Effector memory CD4-positive, alpha-beta T cell (primary cell): ENCODE data around the gene RASGRP2.

Experiments
- DNase-seq, 3 donors: peaks; one replicate each; pipeline ENCODE4 v3.0.0-alpha.2; 2020
- H3K27ac ChIP-seq: 2 replicates; pipeline ENCODE4 v1.7.0; 2013; ENCODE audit warnings: mild to moderate bottlenecking, low read length, moderate library complexity; ENCODE audit not compliant: insufficient read depth, poor library complexity, severe bottlenecking
- H3K27me3 ChIP-seq: replicated peaks from 2 replicates; pipeline ENCODE4 v1.7.0; 2013; ENCODE audit warnings: mild to moderate bottlenecking, low read length; ENCODE audit not compliant: insufficient read depth, control insufficient read depth, poor library complexity, severe bottlenecking
- H3K36me3 ChIP-seq: 2 replicates; pipeline ENCODE4 v1.7.0; 2013; ENCODE audit warnings: mild to moderate bottlenecking, low read length, moderate library complexity; ENCODE audit not compliant: control insufficient read depth, insufficient read depth
- H3K4me1 ChIP-seq: 2 replicates; pipeline ENCODE4 v1.7.0; 2013; ENCODE audit warnings: low read length, mild to moderate bottlenecking; ENCODE audit not compliant: control insufficient read depth, insufficient read depth, poor library complexity, severe bottlenecking
- H3K4me3 ChIP-seq: 2 replicates; pipeline ENCODE4 v1.7.0; 2013; ENCODE audit warnings: low read length, low read depth, mild to moderate bottlenecking; ENCODE audit not compliant: insufficient read depth, poor library complexity, severe bottlenecking
- H3K9me3 ChIP-seq: 2 replicates; pipeline ENCODE4 v1.7.0; 2013; ENCODE audit warnings: mild to moderate bottlenecking, low read length, moderate library complexity; ENCODE audit not compliant: control insufficient read depth

RASGRP2 gene

DNA sequence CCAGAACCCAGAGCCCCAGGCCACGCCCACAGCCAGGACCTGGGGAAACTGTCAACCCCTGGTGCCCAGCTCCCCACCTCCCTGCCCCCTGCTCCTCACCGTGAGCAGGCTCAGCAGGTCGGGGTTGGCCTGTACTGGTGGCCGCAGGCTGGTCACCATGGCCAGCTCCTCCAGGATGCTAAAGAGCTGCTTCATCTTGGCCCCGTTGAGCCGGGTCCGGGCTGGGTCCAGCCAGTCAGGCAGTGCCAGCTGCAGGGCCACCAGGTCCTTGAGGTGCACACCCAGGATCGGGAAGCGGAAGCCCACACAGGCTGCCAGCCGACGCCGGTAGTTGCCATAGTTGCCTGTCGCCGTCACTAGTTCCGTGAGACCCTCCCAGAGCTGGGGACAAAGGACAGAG, 7.3 kb downstream of the RASGRP2 start:
- Histone ChIP-seq H3K27ac (peak overlapping the region; percentile 32), H3K4me3 (no peak overlapping the region), H3K36me3 (peaks cover 84% of the 10 kb centered on the region), H3K27me3 (no peaks in the 10 kb centered on the region), H3K4me1 (peaks cover 2% of the 10 kb centered on the region), H3K9me3 (no peaks in the 10 kb centered on the region)
- no peak for DNase-seq

DNA sequence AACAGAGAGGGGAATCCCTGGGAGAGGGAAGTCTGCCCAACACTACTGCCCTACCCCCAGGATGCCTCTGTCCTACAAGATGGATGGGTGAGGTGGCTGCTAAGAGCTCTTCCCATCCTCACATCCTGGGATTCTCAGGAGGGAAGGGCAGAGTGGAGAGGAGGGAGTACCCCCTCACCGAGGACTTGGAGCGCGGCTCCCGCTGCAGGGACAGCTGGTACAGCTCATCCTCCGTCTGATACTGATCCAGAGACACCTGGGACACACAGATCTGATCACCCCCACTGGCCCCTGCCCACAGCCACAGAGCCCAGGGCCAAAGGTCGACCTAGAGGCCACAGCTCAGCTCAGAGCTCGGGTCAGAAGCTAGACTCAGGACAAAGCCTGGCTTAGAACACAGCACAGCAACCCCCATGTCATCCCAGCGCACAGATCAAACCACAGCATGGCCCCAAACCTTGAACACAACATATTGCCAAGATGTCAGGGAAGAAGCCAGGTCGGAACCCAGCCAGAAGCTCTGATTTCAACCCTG, 8.2 kb downstream of the RASGRP2 start:
- H3K9me3 ChIP-seq = no peaks in the 10 kb centered on the region
- H3K36me3 ChIP-seq = peaks cover 81% of the 10 kb centered on the region
- no peak for DNase-seq
- no peaks in the 10 kb centered on the region for H3K4me1 ChIP-seq
- H3K27me3 ChIP-seq = no peaks in the 10 kb centered on the region
- no peak overlapping the region for H3K4me3 ChIP-seq
- H3K27ac ChIP-seq = no peak overlapping the region

DNA sequence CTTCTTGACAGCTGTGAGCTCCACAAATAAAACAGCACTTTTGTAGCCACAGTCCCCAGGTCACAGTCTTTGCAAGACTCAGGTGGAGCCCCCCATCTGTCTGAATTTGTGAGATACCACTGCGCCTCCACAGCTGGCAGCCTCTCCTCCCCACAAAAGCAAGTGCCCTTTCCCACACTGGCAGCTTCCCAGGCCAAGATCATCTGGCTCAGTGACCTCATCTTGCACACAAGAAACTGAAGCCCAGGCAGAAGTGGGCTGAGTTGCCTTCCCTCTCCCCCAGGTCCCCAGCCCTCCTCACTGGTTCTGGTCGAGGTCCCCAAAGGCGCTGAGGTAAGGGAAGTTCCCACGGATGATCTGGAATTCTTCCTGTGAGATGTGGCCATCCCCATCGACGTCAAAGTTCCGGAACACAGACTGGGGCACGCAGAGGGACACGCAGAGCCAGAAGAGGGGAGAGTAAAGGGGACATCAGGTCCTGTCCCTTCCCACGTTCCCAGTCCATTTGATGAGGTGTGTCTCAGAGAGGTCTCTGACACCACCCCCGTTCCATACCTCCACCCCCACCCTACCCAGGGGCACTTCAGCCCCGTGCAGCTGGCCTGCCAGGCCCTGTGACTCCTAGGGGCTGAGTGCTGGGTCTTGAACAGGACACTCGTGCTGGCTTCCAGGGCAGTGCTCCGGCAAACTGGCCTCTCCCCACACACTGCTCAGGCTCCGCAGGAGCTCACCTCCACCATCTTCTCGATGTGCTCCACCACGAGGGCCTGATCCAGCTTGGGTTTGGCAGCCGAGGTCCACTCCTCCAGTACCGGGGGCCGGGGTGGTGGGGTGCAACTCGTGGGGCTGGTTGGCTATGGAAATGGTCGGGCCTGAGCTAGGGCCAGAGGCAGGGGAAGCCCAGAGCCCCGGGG, 8.9 kb downstream of the RASGRP2 start:
- Histone ChIP-seq H3K27ac (no peak overlapping the region), H3K4me1 (no peaks in the 10 kb centered on the region), H3K9me3 (no peaks in the 10 kb centered on the region), H3K4me3 (no peak overlapping the region), H3K36me3 (peaks cover 81% of the 10 kb centered on the region), H3K27me3 (no peaks in the 10 kb centered on the region)
- DNase-seq = no peak

DNA sequence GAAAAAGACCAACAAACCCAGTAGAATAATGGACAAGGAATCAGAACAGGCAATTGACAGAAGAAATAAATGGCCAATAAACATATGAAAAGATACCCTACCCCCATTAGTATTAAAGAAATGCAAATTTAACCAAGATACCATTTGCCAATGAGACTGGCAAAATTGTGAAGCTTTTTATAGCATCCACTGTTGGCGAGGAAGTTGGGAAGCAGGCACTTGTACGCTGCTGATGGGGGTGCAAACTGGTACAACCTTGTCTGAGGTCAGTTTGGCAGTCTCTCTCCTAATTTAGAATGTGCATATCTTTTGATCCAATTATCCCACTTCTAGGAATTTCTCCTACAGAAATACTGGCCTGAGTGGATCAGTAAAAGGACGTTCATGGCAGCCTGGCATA, 12.3 kb downstream of the RASGRP2 start:
- Histone ChIP-seq H3K4me3 (no peak overlapping the region), H3K9me3 (no peaks in the 10 kb centered on the region), H3K4me1 (no peaks in the 10 kb centered on the region), H3K36me3 (peaks cover 80% of the 10 kb centered on the region), H3K27ac (no peak overlapping the region), H3K27me3 (no peaks in the 10 kb centered on the region)
- no peak for DNase-seq

DNA sequence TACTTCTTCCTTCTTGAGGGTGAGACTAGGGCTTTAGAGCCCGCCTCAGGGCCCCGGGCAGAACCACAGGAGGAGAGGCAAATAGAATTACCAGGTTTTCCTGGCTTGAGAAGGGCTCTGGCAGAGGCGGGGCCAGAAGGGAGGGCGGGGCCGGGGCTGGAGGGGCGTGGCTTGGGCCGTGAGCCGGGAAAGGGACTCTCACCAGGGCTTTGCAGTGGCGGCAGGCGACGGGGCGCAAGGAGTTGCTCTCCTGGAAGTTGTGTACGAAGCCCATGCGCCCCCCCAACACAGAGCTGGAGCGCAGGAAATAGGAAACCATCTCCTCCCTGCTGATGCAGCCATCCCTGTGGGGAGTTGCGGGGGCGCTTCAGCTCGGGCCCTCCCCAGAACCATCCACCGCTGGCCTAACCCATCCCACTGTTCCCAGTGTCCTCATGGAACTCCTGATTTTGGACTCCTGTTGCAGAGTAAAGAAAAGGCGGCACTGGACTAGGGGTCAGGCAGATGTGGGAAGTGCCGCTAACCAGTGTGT, 14.0 kb downstream of the RASGRP2 start:
- DNase-seq = no peak
- H3K36me3 ChIP-seq = peaks cover 70% of the 10 kb centered on the region
- no peaks in the 10 kb centered on the region for H3K4me1 ChIP-seq
- H3K4me3 ChIP-seq = no peak overlapping the region
- no peaks in the 10 kb centered on the region for H3K9me3 ChIP-seq
- no peaks in the 10 kb centered on the region for H3K27me3 ChIP-seq
- H3K27ac ChIP-seq = no peak overlapping the region

DNA sequence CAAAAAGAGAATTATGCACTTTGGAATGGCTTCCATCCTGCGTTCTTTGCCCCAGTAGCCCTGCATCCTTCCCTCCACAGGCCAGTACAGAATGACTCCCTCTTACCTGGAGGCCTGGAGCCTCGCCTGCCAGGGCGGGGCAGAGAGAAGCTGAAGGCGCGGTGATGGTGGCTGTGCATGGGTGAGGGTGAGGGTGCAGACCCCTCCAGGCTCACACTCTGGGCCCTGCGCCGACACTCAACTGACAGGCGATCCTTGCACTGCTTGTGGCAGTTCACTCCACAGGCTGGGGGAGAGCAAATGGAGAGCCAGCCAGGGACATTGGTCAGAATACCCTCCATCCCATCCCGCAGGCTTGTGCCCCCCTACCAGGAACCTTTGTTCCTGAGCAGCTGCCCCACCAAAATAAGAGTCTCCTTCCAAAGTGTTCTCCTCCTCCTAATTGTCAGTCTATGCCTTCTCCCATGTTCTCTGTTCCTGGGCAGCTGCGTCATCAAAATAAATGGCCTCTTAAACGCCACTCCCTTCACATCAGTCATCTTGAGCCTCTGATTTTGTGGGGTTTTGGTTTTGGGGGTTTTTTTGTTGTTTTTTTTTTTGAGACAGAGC, 15.1 kb downstream of the RASGRP2 start:
- Histone ChIP-seq H3K27me3 (no peaks in the 10 kb centered on the region), H3K9me3 (no peaks in the 10 kb centered on the region), H3K4me1 (no peaks in the 10 kb centered on the region), H3K4me3 (no peak overlapping the region), H3K36me3 (peaks cover 65% of the 10 kb centered on the region), H3K27ac (no peak overlapping the region)
- no peak for DNase-seq

DNA sequence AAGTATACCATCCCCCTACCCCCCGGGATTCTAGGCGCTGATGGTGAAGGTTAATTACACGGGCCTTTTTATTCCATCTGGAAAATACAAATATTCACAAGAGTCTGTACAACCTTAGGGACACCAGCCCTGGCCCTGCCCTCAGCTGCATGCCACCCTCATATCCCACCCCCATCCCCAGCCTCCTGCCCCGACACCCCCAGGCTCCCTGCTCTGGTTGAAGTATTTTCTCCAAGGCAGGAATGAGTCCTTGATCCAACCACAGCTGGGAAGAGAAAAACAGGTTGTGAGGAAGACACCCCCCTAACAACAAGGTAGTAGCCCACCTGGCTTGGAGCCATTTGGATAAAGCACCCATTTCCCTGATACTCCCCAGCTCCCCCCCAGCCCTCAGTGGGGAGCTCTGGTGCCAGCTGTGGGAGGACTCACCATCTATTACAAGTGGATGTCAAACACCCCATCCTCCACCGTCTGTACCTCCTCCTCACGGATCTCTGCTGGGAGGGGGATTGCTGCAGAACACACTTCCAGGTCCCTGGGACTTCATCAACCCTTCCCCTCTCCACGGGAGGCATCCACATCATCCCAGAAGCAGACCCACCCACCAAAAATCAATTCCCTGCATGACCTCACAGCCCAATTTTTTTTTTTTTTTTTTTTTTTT, 16.9 kb downstream of the RASGRP2 start:
- Histone ChIP-seq H3K27ac (no peak overlapping the region), H3K27me3 (peaks cover 6% of the 10 kb centered on the region), H3K4me3 (no peak overlapping the region), H3K4me1 (peaks cover 7% of the 10 kb centered on the region), H3K36me3 (peaks cover 51% of the 10 kb centered on the region), H3K9me3 (no peaks in the 10 kb centered on the region)
- DNase-seq = no peak

DNA sequence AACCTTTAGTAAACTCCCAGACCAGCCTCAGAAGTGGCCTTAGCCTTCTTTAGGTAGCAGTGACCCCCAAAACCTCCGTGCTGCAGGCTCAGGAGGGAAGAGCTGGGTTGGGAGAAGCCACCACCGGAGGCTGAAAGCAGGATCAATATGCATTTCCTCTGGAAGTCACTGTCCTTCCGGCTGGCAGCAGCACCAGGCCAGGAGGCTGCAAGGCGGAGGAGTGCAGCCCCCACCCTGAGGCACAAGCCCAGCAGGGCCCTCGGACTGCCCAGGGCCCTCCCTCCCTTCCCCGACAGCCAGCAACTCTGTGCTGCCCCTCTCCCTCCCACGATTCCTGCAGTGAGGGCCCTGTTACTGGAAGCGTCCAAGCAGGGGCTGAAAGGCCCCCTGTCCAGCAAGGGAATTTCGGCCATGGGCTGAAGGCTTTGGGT, 17.7 kb downstream of the RASGRP2 start:
- H3K9me3 ChIP-seq = no peaks in the 10 kb centered on the region
- H3K4me1 ChIP-seq = peaks cover 7% of the 10 kb centered on the region
- no peak overlapping the region for H3K27ac ChIP-seq
- H3K4me3 ChIP-seq = no peak overlapping the region
- no peak for DNase-seq
- peaks cover 12% of the 10 kb centered on the region for H3K27me3 ChIP-seq
- peaks cover 43% of the 10 kb centered on the region for H3K36me3 ChIP-seq

DNA sequence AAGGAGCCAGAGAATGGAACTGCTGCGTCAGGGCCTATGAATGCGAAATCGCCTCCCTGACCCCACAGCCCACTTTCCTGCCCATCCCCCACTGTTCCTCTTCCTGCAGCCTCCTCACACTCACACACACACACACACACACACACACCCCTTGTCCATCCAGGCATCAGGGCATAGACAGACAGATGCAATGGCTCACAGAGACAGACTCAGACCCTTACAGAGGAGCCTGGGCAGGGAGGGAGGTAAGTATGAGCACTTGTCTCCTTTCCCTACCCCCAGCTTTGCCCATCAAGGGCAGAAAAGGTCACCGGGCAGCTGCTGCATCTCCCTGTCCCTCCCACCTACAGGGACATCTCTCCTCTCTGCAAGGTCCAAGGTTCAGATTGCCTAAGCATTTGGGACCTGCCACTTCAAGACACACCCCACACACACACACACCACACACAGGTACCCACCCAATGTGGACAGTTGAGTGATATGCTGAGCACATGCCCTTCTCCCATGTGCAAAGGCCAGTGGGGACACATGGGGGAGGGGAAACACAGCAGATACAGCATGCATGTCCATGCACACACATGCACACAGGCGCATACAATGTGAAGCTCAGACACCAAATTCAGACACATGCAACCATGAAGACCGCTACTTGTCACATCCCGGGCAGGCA, 18.9 kb downstream of the RASGRP2 start:
- H3K4me3 ChIP-seq = no peak overlapping the region
- no peak overlapping the region for H3K27ac ChIP-seq
- H3K27me3 ChIP-seq = peaks cover 12% of the 10 kb centered on the region
- DNase-seq = no peak
- peaks cover 34% of the 10 kb centered on the region for H3K36me3 ChIP-seq
- no peaks in the 10 kb centered on the region for H3K9me3 ChIP-seq
- H3K4me1 ChIP-seq = peaks cover 7% of the 10 kb centered on the region
